OCI-LY3 (cell line): ENCODE data around the gene SPATA2L.
A peak's percentile ranks its signal among the peaks of the same experiment; 100 is the strongest.

Source experiments
- H2AFZ ChIP-seq: fragments of 200-600, 300-600 bp; shearing (Covaris generic); 2 replicates; pipeline ENCODE4 v1.6.0; 2014; ENCODE audit warnings: antibody characterized with exemption, low read depth, low read length
- H3K27ac ChIP-seq: fragments of 200-600, 300-600 bp; sonication (generic); 2 replicates; pipeline ENCODE4 v1.5.1; 2014; ENCODE audit warnings: mild to moderate bottlenecking, low read length, moderate library complexity, mixed read lengths
- H3K27me3 ChIP-seq: fragments of 200-600, 300-600 bp; sonication (generic); 2 replicates; pipeline ENCODE4 v1.6.1; 2014; ENCODE audit warnings: low read depth, low read length, mixed read lengths
- H3K36me3 ChIP-seq: fragments of 200-600, 300-600 bp; sonication (generic); replicated peaks from 2 replicates; pipeline ENCODE3; 2014; ENCODE audit warnings: low read depth, low read length, mixed read lengths
- H3K4me1 ChIP-seq: fragments of 300-600, 200-600 bp; sonication (generic); 2 replicates; pipeline ENCODE4 v1.6.1; 2014; ENCODE audit warnings: low read length, mixed read lengths
- H3K4me2 ChIP-seq: fragments of 200-600, 300-600 bp; sonication (generic); 2 replicates; pipeline ENCODE4 v1.6.1; 2014; ENCODE audit warnings: low read length, mixed read lengths
- H3K4me3 ChIP-seq: fragments of 300-600, 200-600 bp; sonication (generic); 2 replicates; pipeline ENCODE4 v1.5.1; 2014; ENCODE audit warnings: antibody characterized with exemption, mild to moderate bottlenecking, low read length, moderate library complexity
- H3K79me2 ChIP-seq: fragments of 300-600, 200-600 bp; shearing (Covaris generic); 2 replicates; pipeline ENCODE4 v1.6.1; 2014; ENCODE audit warnings: mild to moderate bottlenecking, low read length, mixed read lengths
- H3K9ac ChIP-seq: fragments of 300-600, 200-600 bp; shearing (Covaris generic); 2 replicates; pipeline ENCODE4 v1.6.0; 2014; ENCODE audit warnings: mild to moderate bottlenecking, low read length, moderate library complexity
- H3K9me3 ChIP-seq: fragments of 200-600, 300-600 bp; shearing (Covaris generic); 2 replicates; pipeline ENCODE4 v1.6.1; 2014; ENCODE audit warnings: low read length, mixed read lengths; ENCODE audit not compliant: insufficient read depth
- H4K20me1 ChIP-seq: fragments of 200-600, 300-600 bp; sonication (generic); 2 replicates; pipeline ENCODE4 v1.6.1; 2016; ENCODE audit warnings: low read length, mixed read lengths; ENCODE audit not compliant: insufficient read depth
- CTCF ChIP-seq: fragments of 200-600, 300-600 bp; sonication (generic); IDR thresholded peaks from 2 replicates; pipeline ENCODE4 v1.5.1; 2014; ENCODE audit warnings: antibody characterized with exemption, low read length, low read depth
- EZH2phosphoT487 ChIP-seq: fragments of 200-600 bp; shearing (Covaris generic); IDR thresholded peaks from 2 replicates; pipeline ENCODE4 v1.6.1; 2018; ENCODE audit warnings: antibody characterized with exemption, mixed run types, low read depth

Gene SPATA2L

DNA sequence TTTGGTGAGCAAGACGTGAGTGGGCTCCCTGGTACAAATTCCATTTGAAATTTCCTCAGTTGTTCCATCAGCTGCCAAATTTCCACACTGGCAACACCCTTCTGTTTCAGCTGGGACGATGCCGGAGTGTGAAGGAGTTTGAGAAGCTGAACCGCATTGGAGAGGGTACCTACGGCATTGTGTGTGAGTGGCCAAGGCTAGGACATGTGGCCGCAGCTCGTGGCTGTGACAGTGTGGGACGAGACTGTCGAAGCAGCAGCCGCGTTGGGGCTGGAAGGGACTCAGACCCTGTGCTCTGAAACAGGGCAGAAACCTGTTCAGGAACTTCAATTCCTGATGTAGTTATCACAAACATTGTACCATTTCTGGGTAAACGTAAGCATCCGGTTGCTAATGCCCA lies 12.4 kb downstream of the SPATA2L start:
- peaks cover 18% of the 10 kb centered on the region for H3K79me2 ChIP-seq
- H3K27ac ChIP-seq: no peak overlapping the region
- no peaks in the 10 kb centered on the region for H3K27me3 ChIP-seq
- H3K36me3 ChIP-seq: peaks cover 33% of the 10 kb centered on the region
- no peak overlapping the region for H3K4me2 ChIP-seq
- no peak overlapping the region for H3K4me3 ChIP-seq
- no peaks in the 10 kb centered on the region for H4K20me1 ChIP-seq
- H3K9me3 ChIP-seq: peaks cover 3% of the 10 kb centered on the region
- no peak overlapping the region for H2AFZ ChIP-seq
- TF ChIP-seq EZH2phosphoT487 (no peak), CTCF (no peak)
- H3K4me1 ChIP-seq: peaks cover 8% of the 10 kb centered on the region
- H3K9ac ChIP-seq: no peak overlapping the region

DNA sequence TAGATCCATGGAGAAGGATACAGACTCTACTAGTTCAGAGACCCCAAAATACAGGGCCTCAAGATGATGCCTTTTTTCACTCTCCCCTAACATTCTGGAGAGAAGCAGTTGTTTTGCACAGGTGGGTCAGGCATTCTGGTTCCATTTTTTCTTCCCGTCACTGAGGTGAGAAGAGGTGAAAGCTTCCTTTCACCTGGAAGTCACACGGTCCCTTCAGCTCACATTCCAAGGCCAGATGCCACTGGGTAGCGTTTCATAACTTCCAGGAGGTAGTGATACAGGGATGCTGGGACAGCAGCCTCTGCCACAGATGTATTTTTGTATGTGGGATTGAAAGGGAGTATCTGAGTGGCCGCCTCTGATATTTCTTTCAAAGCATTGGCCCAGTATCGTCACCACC lies 13.1 kb downstream of the SPATA2L start:
- H3K36me3 ChIP-seq: peaks cover 33% of the 10 kb centered on the region
- no peak overlapping the region for H3K27ac ChIP-seq
- peaks cover 3% of the 10 kb centered on the region for H3K9me3 ChIP-seq
- no peaks in the 10 kb centered on the region for H4K20me1 ChIP-seq
- peaks cover 18% of the 10 kb centered on the region for H3K79me2 ChIP-seq
- no peak for TF ChIP-seq EZH2phosphoT487
- TF ChIP-seq CTCF: no peak
- no peak overlapping the region for H2AFZ ChIP-seq
- H3K27me3 ChIP-seq: no peaks in the 10 kb centered on the region
- H3K4me1 ChIP-seq: peaks cover 8% of the 10 kb centered on the region
- no peak overlapping the region for H3K4me3 ChIP-seq
- no peak overlapping the region for H3K4me2 ChIP-seq
- no peak overlapping the region for H3K9ac ChIP-seq

DNA sequence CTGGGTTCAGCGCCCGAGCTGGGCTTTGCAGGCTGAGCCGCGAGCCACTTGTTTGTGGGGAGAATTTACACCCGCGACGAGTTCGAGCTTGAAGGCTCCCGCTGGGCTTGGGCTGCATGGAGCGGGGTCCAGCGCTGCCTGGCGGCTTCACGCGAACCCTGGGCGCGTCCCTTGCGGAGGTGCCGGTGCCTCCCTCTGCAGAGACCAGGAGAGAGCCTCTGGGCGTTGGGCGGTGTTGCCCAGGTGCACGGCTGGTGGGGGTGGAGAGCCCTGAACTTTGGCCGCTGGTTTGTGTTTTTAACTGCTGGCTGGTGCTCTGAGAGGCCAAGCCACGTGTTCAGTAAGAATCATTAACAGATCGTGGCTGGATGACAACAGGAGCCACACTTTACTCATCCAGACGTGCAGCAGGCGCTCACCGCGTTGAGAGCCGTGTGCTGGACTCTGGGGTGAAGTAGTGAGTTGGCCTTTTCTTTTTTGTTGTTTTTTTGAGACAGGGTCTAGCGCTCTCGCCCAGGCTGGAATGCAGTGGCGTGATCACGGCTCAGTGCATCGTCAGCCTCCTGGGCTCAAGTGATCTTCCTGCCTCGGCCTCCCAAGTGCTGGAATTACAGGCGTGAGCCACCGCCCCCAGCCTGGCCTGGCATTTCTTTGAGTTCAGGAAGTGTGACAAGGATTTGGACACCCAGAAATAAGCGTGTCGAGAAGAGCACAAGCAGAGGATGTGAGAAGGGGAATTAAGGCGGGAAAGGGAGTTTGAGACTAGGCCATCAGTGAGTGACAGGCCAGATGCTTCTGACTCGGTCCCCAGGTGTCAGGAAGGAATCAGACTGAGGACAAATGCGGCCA lies 14.2 kb downstream of the SPATA2L start:
- peak overlapping the region; percentile 83; the same call in 1 of the 2 replicates for H2AFZ ChIP-seq
- peaks cover 3% of the 10 kb centered on the region for H3K9me3 ChIP-seq
- H3K4me1 ChIP-seq: peaks cover 8% of the 10 kb centered on the region
- no peak for TF ChIP-seq CTCF
- no peak for TF ChIP-seq EZH2phosphoT487
- no peaks in the 10 kb centered on the region for H4K20me1 ChIP-seq
- peaks cover 18% of the 10 kb centered on the region for H3K79me2 ChIP-seq
- H3K27ac ChIP-seq: peak overlapping the region; percentile 83
- peak overlapping the region; percentile 89 for H3K9ac ChIP-seq
- peak overlapping the region; percentile 91 for H3K4me3 ChIP-seq
- no peaks in the 10 kb centered on the region for H3K27me3 ChIP-seq
- peaks cover 34% of the 10 kb centered on the region for H3K36me3 ChIP-seq
- peak overlapping the region; percentile 70 for H3K4me2 ChIP-seq

DNA sequence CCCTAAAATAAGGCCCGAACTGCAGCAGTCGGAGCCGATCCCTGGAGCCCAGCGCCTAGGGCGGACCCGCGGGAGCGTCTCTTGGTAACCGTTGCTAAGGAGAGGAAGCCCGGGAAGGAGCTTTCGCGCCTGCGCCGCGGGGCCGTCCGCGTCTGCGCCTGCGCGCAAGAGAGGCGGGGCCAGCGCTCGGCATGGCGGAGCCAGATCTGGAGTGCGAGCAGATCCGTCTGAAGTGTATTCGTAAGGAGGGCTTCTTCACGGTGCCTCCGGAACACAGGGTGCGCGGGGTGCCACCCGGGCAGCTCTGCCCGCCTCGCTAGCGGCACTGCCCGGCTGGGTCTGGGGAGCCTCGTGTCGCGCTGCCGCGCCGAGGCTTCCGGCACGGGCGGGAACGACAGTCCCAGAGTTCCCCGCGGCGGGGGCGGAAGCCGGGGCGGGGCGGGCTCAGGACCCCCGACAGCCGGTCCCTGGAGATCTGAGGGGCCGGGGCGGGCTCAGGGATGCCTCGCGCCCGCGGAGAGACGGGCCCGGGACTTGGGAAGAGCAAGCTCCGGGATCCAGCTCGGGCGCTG lies 14.9 kb downstream of the SPATA2L start, which contains the start of gene CDK10:
Gene CDK10 (plus strand): TSS at position 170 of the 572 bp plus-strand sequence. CDS start 22 bp downstream, at position 192.
- Histone ChIP-seq H3K36me3 (peaks cover 32% of the 10 kb centered on the region), H2AFZ (peak within 1 kb of the TSS; percentile 83), H4K20me1 (no peaks in the 10 kb centered on the region), H3K9ac (peak within 1 kb of the TSS; percentile 89), H3K4me1 (peaks cover 8% of the 10 kb centered on the region), H3K27me3 (no peaks in the 10 kb centered on the region), H3K27ac (peak within 1 kb of the TSS; percentile 83), H3K9me3 (peaks cover 3% of the 10 kb centered on the region), H3K4me3 (peak within 1 kb of the TSS; percentile 91), H3K4me2 (peak within 1 kb of the TSS; percentile 70), H3K79me2 (peaks cover 18% of the 10 kb centered on the region)
- TF ChIP-seq CTCF (no peak), EZH2phosphoT487 (no peak)
